Measurements from ENCODE around the gene PRKCZ.

Gene PRKCZ

GRCh38 chr1:2194319-2194897 lies 144.2 kb downstream of the PRKCZ start, which contains the start of gene FAAP20:
TSS of gene FAAP20 (minus strand) at chr1:2194772. CDS start at chr1:2194749, 23 bp downstream.
- peak; percentile 76 for DNase-seq (ENCODE audit: low spot score)

DNA sequence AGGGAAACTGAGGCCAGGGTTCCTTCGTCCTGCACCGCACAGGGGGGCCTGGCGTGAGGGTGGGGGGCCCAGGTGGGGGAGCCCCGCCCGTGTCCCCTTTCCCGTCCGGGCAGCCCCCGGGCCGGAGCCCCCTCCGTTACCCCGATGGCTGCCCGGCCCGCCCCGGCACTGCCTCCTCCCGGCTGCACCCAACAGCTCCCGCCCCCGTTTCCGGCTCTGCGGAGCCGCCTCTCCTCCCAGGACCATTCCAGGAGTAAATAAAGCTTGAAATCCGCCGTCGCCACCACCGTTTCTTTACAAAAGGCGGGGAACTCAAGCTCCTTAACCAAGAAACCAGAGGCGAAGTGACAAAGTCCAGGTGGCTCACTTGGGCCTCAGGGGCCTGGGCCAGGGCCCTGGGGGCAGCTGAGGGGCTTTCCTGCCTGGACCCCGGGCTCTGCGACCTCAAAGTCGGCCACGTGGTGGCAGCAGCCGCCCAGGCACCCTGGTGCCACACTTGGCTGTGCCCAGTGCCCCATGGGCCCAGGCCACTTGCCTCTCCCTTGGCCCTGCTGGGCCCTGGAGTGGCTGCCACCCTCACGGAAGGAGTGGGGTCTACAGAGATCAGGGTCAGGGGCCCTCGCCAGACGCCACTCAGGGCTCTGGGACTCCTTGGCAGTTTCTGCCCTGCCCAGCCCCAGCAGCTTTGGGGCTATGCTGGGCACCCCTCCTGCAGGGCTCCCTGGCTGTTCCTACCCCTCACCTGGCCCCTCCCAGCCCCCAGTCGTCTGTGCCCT lies 144.9 kb downstream of the PRKCZ start:
- peak; percentile 90 for DNase-seq (ENCODE audit: low spot score)

DNA sequence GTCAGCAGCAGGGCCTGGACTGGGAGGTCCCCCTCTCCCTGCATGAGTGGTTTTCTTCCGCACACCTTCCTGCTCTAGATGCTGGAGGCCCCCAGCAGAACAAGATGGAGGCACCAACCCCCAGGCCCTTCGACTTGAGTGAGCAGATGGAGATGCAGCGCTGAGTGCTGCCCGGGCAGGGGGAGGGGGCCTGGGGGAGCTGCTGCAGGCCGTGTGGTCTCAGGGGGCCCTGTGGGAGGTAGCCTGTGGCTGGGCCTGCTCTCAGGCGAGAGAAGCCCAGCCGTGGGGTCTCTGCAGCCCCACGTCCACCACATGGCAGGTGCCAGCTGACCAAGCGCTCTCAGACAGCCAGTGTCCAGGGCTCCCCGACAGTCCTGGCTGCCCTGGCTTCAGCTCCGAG lies 145.6 kb downstream of the PRKCZ start:
- DNase-seq (ENCODE audit: low spot score) = no peak

DNA sequence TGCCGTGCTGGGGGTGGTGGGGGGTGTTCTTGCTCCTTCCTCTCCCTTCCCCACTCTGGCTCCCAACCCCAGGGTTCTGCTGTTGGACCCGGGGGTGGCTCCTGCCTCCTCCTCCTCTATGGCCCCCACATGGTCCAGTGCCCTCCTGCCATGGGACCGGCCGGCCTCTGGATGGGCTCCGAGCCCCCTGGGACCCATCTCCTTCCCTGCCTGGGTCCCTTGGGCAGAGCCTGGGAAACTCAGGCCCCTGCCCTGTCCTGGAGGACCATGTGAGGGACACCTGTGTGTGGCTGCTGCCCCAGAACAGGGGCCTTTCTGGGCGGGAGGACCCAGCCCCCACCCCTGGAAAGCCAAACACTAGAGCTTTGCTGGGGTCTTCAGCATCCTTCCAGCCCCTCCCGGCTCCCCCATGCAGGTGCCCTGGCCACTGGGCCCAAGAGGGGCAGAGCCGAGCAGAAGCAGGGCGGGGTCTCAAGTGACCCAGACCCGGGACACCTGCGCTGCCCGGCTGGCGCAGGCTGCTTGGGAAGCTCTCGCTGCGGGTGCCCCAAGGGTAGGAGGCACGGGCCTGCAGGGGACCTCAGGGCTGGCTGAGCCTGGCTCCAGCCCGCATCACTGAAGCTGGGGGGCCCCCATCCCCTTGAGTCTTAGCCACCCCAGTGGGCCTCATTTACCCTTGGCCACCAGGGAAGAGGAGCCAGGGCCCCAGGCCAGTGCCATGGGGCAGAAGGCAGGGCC lies 146.9 kb downstream of the PRKCZ start:
- DNase-seq (ENCODE audit: low spot score) = no peak

GRCh38 chr1:2197707-2198165 lies 147.5 kb downstream of the PRKCZ start:
- DNase-seq (ENCODE audit: low spot score) = no peak

DNA sequence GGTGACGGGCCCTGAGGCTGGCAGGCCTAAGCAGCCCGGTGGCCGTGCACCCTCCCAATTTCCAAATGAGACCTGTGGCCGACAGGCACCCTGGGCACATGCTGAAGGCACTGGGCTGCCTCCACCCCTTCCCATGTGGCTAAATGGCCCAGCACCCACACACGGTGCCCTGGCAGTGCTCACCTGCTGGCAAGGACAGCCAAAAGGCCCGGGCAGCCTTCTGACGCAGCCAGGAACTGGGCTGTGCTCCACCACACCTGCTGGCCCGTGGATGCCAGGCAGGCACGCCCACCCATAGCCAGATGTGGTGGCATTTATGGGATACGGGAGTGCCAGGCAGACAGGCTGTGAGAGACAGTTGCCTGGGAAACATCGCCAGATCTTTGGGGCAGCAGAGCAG lies 148.4 kb downstream of the PRKCZ start:
- DNase-seq (ENCODE audit: low spot score) = no peak

DNA sequence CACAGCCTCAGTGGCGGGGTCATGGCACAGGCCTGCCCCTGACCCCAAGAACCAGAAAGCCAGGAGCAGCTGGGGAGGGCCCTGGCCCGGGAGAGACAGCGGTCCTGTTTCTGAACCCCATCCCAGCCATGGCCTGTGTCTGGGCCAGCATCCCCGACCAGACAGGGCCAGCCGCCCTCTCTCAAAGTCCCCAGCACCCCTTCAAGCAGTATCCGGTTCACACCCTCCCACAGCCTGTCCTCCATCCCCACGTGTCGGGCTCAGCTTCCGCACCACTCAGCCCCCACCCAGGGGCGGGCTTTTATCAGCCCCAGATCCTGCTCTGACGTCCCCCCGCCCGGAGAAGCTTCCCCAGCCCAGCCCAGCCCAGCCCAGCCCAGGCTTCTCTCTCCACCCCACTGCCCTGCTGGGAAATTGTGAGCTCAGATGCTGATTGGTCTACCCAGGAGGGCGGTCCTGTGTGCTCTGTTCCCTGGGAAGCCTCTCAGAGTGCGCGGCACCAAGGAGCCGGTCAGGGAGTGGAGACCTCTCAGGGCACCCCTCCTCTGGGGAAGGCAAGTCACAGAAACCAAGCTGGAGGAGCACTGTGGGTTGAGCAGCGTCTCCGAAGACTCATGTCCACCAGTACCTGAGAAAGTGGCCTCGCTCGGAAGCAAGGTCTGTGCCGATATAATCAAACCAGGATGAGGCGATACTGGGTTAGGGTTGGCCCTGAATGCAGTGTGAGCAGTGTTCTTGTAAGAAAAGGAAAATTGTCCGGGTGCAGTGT lies 149.0 kb downstream of the PRKCZ start:
- no peak for DNase-seq (ENCODE audit: low spot score)

- no peak for DNase-seq (ENCODE audit: low spot score)
Observed at GRCh38 chr1:2200308-2200943, 150.2 kb downstream of the PRKCZ start.

- no peak for DNase-seq (ENCODE audit: low spot score)
Observed at GRCh38 chr1:2201062-2201461, 150.9 kb downstream of the PRKCZ start.

- no peak for DNase-seq (ENCODE audit: low spot score)
Observed at GRCh38 chr1:2202008-2202575, 151.9 kb downstream of the PRKCZ start.

- DNase-seq (ENCODE audit: low spot score) = no peak
Observed at GRCh38 chr1:2202843-2203601, 152.8 kb downstream of the PRKCZ start.

DNA sequence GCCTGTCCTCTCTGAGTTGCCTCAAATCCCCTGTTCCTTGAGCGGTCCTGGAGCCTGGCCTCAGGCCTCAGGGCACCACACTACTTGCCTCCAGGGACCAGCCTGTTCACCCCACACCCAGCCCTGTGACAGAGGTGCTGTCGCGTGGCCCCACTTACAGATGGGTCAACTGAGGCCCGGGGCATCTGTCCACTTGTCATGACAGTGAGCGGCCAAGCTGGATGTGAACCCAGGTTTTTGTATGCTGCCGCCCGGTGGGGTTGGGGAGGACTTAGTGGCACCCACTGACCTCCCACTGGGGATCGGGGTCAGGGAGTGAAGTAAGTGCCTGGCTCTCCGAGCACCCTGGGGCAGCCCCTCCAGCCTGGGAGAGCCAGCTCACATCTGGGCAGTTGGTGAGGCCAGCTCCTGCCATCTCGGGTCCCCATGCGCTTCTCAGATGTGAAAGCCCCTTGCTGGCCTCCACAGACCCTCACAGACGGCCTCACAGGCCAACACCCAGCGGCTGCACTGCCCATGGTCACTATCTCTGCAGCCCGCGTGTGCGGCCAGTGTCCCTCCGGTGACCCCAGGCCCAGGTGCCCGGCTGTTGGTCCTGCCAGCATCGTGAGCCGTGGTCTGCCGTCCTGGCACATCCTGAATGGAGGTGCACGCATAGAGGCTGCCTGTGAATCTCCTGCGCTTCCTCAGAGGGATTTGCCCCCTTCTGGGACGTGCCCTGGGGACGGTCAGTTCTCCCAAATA lies 153.6 kb downstream of the PRKCZ start:
- no peak for DNase-seq (ENCODE audit: low spot score)

GRCh38 chr1:2204415-2205190 lies 154.4 kb downstream of the PRKCZ start:
- peak; percentile 79 for DNase-seq (ENCODE audit: low spot score)

DNA sequence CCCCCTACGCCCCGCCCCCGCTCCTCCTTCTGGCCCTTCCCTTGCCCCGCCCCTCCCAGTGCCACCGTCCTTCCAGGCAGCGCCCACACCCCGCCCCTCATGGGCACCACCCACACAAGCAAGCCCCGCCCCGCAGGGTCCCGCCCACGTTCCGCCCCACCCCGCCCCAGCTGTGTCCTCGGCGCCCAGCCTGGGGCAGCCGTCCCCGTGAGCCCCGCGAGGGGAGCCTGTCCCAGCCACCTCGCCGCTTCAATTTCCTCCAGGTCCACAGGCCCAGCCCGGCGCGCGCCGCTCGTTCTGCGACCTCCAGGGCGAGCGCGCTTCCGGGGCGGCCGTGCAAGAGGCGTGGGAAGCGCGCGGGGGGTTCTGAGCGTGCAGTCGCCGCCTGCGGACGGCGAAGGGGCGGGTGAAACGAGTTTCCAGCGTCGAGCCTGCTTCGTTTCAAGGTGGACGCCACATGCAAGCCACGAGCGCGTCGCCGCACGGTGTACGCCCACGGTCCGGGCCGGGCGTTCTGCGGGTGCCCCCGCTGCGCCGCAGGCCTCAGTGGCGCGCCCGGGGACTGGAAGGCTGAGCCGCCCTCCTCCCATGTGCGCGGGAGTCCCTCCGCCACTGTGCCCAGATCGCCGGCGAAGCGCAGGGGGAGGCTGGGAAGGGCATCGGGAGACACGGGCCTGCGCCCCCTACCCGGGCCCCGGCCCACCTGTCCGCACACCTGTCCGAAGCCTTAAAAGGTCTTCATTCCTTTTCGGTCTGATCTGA lies 155.2 kb downstream of the PRKCZ start:
- DNase-seq (ENCODE audit: low spot score) = peak; percentile 89

DNA sequence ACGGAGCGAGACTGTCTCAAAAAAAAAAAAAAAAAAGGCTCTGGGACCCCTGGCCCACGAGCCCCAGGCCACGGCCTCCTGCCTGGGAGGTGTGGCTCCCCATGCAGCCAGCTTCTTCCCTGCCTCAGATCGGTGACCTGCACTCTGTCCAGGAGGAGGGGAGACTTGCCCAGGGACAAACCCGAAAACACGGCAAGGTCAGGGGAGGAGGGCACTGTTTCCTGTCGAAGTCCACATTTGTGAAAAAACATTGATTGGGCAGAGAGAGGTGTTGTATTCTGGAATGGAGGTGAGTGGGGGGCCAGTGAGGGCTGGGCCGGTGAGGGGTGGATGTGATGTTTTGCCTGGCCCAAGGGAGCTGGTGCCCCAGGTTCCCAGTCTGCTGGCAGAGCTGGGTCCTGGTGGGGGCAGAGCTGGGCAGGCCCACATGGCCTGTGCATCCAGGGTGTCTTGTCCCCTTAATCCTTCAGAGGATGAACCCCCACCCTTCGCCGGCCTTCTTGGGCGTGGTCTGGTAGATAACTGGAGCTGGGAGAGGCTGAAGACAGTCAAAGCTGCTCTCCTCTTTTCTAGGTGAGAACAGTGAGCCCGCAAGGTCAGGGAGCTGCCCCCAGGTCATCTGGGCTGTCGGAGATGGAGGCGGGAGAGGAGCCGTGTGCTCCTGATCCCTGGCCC lies 156.7 kb downstream of the PRKCZ start:
- DNase-seq (ENCODE audit: low spot score) = no peak

- DNase-seq (ENCODE audit: low spot score) = no peak
Observed at GRCh38 chr1:2208309-2209239, 158.4 kb downstream of the PRKCZ start.
